GM12874 (cell line): Measurements from ENCODE around the gene TPPP.

Experiments
- CTCF ChIP-seq: IDR thresholded peaks from 2 replicates; pipeline ENCODE4 v1.5.1; 2011; ENCODE audit warnings: low read depth, mild to moderate bottlenecking, control low read depth, low read length, moderate library complexity; ENCODE audit not compliant: insufficient read depth

TPPP gene

GRCh38 chr5:611731-612486 is 81.2 kb downstream of the TPPP start, which contains the start of gene CEP72:
Gene CEP72, plus strand, starts transcription at chr5:612340. Its CDS starts 22 bp downstream, at chr5:612362.
- TF ChIP-seq CTCF = no peak

GRCh38 chr5:610744-611730 is 82.1 kb downstream of the TPPP start:
- no peak for TF ChIP-seq CTCF

- no peak for TF ChIP-seq CTCF
Measured at GRCh38 chr5:610011-610743, 83.0 kb downstream of the TPPP start.
